Measurements from ENCODE around the gene BDH2. TPM values are rescaled to one million over a fixed set of nuclear protein-coding genes. Genes with fewer than 3 reads are reported as not detected.

Gene BDH2
- total RNA-seq (ENCODE audit: low replicate concordance) = 52.1 and 72.7 TPM in 2 replicates
- long read RNA-seq, transcript BDH2-204 (9 exons, 2,046 nt) = minor isoform, 34 of 226 reads
- long read RNA-seq, transcript BDH2-201 (10 exons, 1,126 nt) = major isoform, 119 of 226 reads
- long read RNA-seq, transcript BDH2-203 (10 exons, 1,742 nt) = minor isoform, 28 of 226 reads
- long read RNA-seq, partial matches to known transcripts = 10 of 226 reads
- long read RNA-seq, other reads (novel, unspliced or antisense) = 35 of 226 reads

- H3K27me3 Mint-ChIP-seq = no peaks in the 10 kb centered on the region
- no peak for DNase-seq (ENCODE audit: extremely low spot score, unreplicated experiment)
- no peaks in the 10 kb centered on the region for H3K9me3 Mint-ChIP-seq
- H3K27ac Mint-ChIP-seq = peak within 1 kb of the TSS; percentile 82
- H3K36me3 Mint-ChIP-seq = peaks cover 8% of the 10 kb centered on the region
- peak within 1 kb of the TSS; percentile 92 for H3K4me3 Mint-ChIP-seq
- peaks cover 23% of the 10 kb centered on the region for H3K4me1 Mint-ChIP-seq (ENCODE audit: unreplicated experiment)
- TF ChIP-seq CTCF (conservative IDR thresholded peaks at IDR 0.05) = peak; percentile 84
These were observed at the start of gene BDH2 for GRCh38 chr4:103099691-103100392. Gene BDH2, minus strand, starts transcription at chr4:103099834. Its CDS starts 3,580 bp downstream, at chr4:103096254.

- Mint-ChIP-seq H3K36me3 (peaks cover 35% of the 10 kb centered on the region), H3K4me1 (ENCODE audit: unreplicated experiment) (no peaks in the 10 kb centered on the region), H3K4me3 (no peak overlapping the region), H3K27ac (no peak overlapping the region), H3K27me3 (no peaks in the 10 kb centered on the region), H3K9me3 (no peaks in the 10 kb centered on the region)
- DNase-seq (ENCODE audit: extremely low spot score, unreplicated experiment) = no peak
- no peak for TF ChIP-seq CTCF (conservative IDR thresholded peaks at IDR 0.05)
These were observed 45.3 kb upstream of the BDH2 start for GRCh38 chr4:103144926-103145325.

GRCh38 chr4:103137446-103137827, 37.8 kb upstream of the BDH2 start:
- Mint-ChIP-seq H3K27ac (no peak overlapping the region), H3K9me3 (no peaks in the 10 kb centered on the region), H3K36me3 (peaks cover 25% of the 10 kb centered on the region), H3K4me1 (ENCODE audit: unreplicated experiment) (no peaks in the 10 kb centered on the region), H3K4me3 (no peak overlapping the region), H3K27me3 (no peaks in the 10 kb centered on the region)
- no peak for TF ChIP-seq CTCF (conservative IDR thresholded peaks at IDR 0.05)
- DNase-seq (ENCODE audit: extremely low spot score, unreplicated experiment) = no peak

GRCh38 chr4:103136671-103137445, 37.2 kb upstream of the BDH2 start:
- Mint-ChIP-seq H3K27me3 (no peaks in the 10 kb centered on the region), H3K4me3 (no peak overlapping the region), H3K4me1 (ENCODE audit: unreplicated experiment) (no peaks in the 10 kb centered on the region), H3K36me3 (peaks cover 28% of the 10 kb centered on the region), H3K27ac (no peak overlapping the region), H3K9me3 (no peaks in the 10 kb centered on the region)
- DNase-seq (ENCODE audit: extremely low spot score, unreplicated experiment) = no peak
- no peak for TF ChIP-seq CTCF (conservative IDR thresholded peaks at IDR 0.05)

GRCh38 chr4:103129174-103129573, 29.5 kb upstream of the BDH2 start:
- no peak for TF ChIP-seq CTCF (conservative IDR thresholded peaks at IDR 0.05)

More at GRCh38 chr4:103129174-103129573, 29.5 kb upstream of the BDH2 start:
- no peak overlapping the region for H3K4me3 Mint-ChIP-seq
- H3K27me3 Mint-ChIP-seq = no peaks in the 10 kb centered on the region
- no peaks in the 10 kb centered on the region for H3K4me1 Mint-ChIP-seq (ENCODE audit: unreplicated experiment)
- DNase-seq (ENCODE audit: extremely low spot score, unreplicated experiment) = no peak
- no peak overlapping the region for H3K27ac Mint-ChIP-seq
- H3K36me3 Mint-ChIP-seq = peaks cover 40% of the 10 kb centered on the region
- peaks cover 10% of the 10 kb centered on the region for H3K9me3 Mint-ChIP-seq
